Fibroblast of peridontal ligament (primary cell): Measurements from ENCODE around the gene FAT2.

ENCODE experiments used
- DNase-seq: peaks from one replicate; pipeline ENCODE4 v3.0.0-alpha.2; 2010; ENCODE audit errors: extremely low read depth

FAT2 gene

GRCh38 chr5:151555760-151556576 lies 35.2 kb downstream of the FAT2 start:
- DNase-seq, result no peak

- no peak for DNase-seq
Measured at GRCh38 chr5:151553695-151554094, 37.4 kb downstream of the FAT2 start.

- DNase-seq, result no peak
Measured at GRCh38 chr5:151553130-151553670, 37.9 kb downstream of the FAT2 start.

- DNase-seq, result no peak
Measured at GRCh38 chr5:151551985-151552384, 39.1 kb downstream of the FAT2 start.

- DNase-seq, result no peak
Measured at GRCh38 chr5:151550146-151550545, 41.0 kb downstream of the FAT2 start.

GRCh38 chr5:151549713-151550112 lies 41.4 kb downstream of the FAT2 start:
- DNase-seq, result no peak

GRCh38 chr5:151547364-151547763 lies 43.8 kb downstream of the FAT2 start:
- DNase-seq, result no peak

- no peak for DNase-seq
Measured at GRCh38 chr5:151541571-151541970, 49.6 kb downstream of the FAT2 start.
